Stimulated activated naive CD8-positive, alpha-beta T cell treated with anti-CD3 and anti-CD28 coated beads, Interleukin-15, amount 100 ng/mL, for 72 hours (primary cell): Measurements from ENCODE around the gene ZSWIM6.

Source experiments
- ATAC-seq: fragments of 150-1000 bp; cut with Tn5 transposase; 2 replicates; pipeline ENCODE4 v1.10.0; 2021; ENCODE audit warnings: mild to moderate bottlenecking, moderate library complexity
- DNase-seq, 2 donors: peaks; one replicate each; pipeline ENCODE4 v3.0.0; 2021 to 2022
- H3K27ac Mint-ChIP-seq, 2 donors: one replicate each; pipeline ENCODE4 v1.8.0; 2022; ENCODE audit warnings: mild to moderate bottlenecking in 2 of 2, mixed read lengths in 2 of 2, moderate library complexity in 2 of 2
- H3K27me3 Mint-ChIP-seq: one replicate; pipeline ENCODE4 v1.8.0; 2022; ENCODE audit warnings: mixed read lengths
- H3K4me1 Mint-ChIP-seq: one replicate; pipeline ENCODE4 v1.8.0; 2022; ENCODE audit warnings: mild to moderate bottlenecking, mixed read lengths
- H3K4me3 Mint-ChIP-seq, 2 donors: one replicate each; pipeline ENCODE4 v1.8.0; 2022; ENCODE audit warnings: mild to moderate bottlenecking in 2 of 2, mixed read lengths in 2 of 2, moderate library complexity in 1 of 2
- H3K9me3 Mint-ChIP-seq, 2 donors: one replicate each; pipeline ENCODE4 v1.8.0; 2022; ENCODE audit warnings: mixed read lengths in 2 of 2

The ZSWIM6 gene

GRCh38 chr5:61301341-61302199 is 30.5 kb upstream of the ZSWIM6 start:
- DNase-seq (no peak), ATAC-seq (no peak)
- Mint-ChIP-seq H3K9me3 (no peaks in the 10 kb centered on the region), H3K27me3 (peaks cover 6% of the 10 kb centered on the region), H3K4me1 (peaks cover 4% of the 10 kb centered on the region), H3K4me3 (no peak overlapping the region), H3K27ac (no peak overlapping the region)

GRCh38 chr5:61302200-61302563 is 29.9 kb upstream of the ZSWIM6 start:
- ATAC-seq = no peak
- DNase-seq = no peak
- peaks cover 10% of the 10 kb centered on the region for H3K4me1 Mint-ChIP-seq
- peaks cover 6% of the 10 kb centered on the region for H3K27me3 Mint-ChIP-seq
- no peak overlapping the region for H3K27ac Mint-ChIP-seq
- H3K4me3 Mint-ChIP-seq = no peak overlapping the region
- no peaks in the 10 kb centered on the region for H3K9me3 Mint-ChIP-seq

- DNase-seq = no peak
- Mint-ChIP-seq H3K9me3 (no peaks in the 10 kb centered on the region), H3K4me1 (peaks cover 12% of the 10 kb centered on the region), H3K27ac (no peak overlapping the region), H3K4me3 (no peak overlapping the region), H3K27me3 (peaks cover 6% of the 10 kb centered on the region)
- no peak for ATAC-seq
Measured at GRCh38 chr5:61303346-61303745, 28.7 kb upstream of the ZSWIM6 start.

- H3K27me3 Mint-ChIP-seq = peaks cover 20% of the 10 kb centered on the region
- ATAC-seq = no peak
- H3K9me3 Mint-ChIP-seq = no peaks in the 10 kb centered on the region
- peaks cover 12% of the 10 kb centered on the region for H3K4me1 Mint-ChIP-seq
- DNase-seq = no peak
- no peak overlapping the region for H3K4me3 Mint-ChIP-seq
- peak overlapping the region in 1 of 2 donors; percentile 50 for H3K27ac Mint-ChIP-seq
Measured at GRCh38 chr5:61304590-61305381, 27.3 kb upstream of the ZSWIM6 start.

- Mint-ChIP-seq H3K27ac (peak overlapping the region in 1 of 2 donors; percentile 6), H3K4me3 (peak overlapping the region in 1 of 2 donors; percentile 42), H3K9me3 (no peaks in the 10 kb centered on the region), H3K27me3 (peaks cover 22% of the 10 kb centered on the region), H3K4me1 (peaks cover 12% of the 10 kb centered on the region)
- ATAC-seq (peak; percentile 97), DNase-seq (peak in 1 of 2 donors; percentile 40)
Measured at GRCh38 chr5:61306531-61307131, 25.4 kb upstream of the ZSWIM6 start.

- DNase-seq = no peak
- H3K9me3 Mint-ChIP-seq = no peaks in the 10 kb centered on the region
- no peak for ATAC-seq
- no peak overlapping the region for H3K27ac Mint-ChIP-seq
- peaks cover 22% of the 10 kb centered on the region for H3K27me3 Mint-ChIP-seq
- H3K4me1 Mint-ChIP-seq = peaks cover 12% of the 10 kb centered on the region
- peak overlapping the region in 1 of 2 donors; percentile 42 for H3K4me3 Mint-ChIP-seq
Measured at GRCh38 chr5:61307191-61307590, 24.9 kb upstream of the ZSWIM6 start.

GRCh38 chr5:61307611-61308010 is 24.4 kb upstream of the ZSWIM6 start:
- ATAC-seq = no peak
- Mint-ChIP-seq H3K9me3 (no peaks in the 10 kb centered on the region), H3K4me1 (peaks cover 12% of the 10 kb centered on the region), H3K4me3 (no peak overlapping the region), H3K27me3 (peaks cover 24% of the 10 kb centered on the region), H3K27ac (no peak overlapping the region)
- DNase-seq = no peak

- no peak overlapping the region for H3K27ac Mint-ChIP-seq
- H3K27me3 Mint-ChIP-seq = peaks cover 32% of the 10 kb centered on the region
- no peaks in the 10 kb centered on the region for H3K9me3 Mint-ChIP-seq
- H3K4me3 Mint-ChIP-seq = no peak overlapping the region
- H3K4me1 Mint-ChIP-seq = peaks cover 12% of the 10 kb centered on the region
- ATAC-seq (no peak), DNase-seq (no peak)
Measured at GRCh38 chr5:61308712-61309111, 23.3 kb upstream of the ZSWIM6 start.

- no peak overlapping the region for H3K27ac Mint-ChIP-seq
- ATAC-seq (no peak), DNase-seq (no peak)
- peaks cover 12% of the 10 kb centered on the region for H3K4me1 Mint-ChIP-seq
- no peak overlapping the region for H3K4me3 Mint-ChIP-seq
- peaks cover 32% of the 10 kb centered on the region for H3K27me3 Mint-ChIP-seq
- H3K9me3 Mint-ChIP-seq = no peaks in the 10 kb centered on the region
Measured at GRCh38 chr5:61309115-61309514, 22.9 kb upstream of the ZSWIM6 start.

- H3K4me1 Mint-ChIP-seq = peaks cover 12% of the 10 kb centered on the region
Measured at GRCh38 chr5:61311056-61311610, 20.9 kb upstream of the ZSWIM6 start.

GRCh38 chr5:61311836-61312808 is 19.9 kb upstream of the ZSWIM6 start:
- no peak overlapping the region for H3K4me3 Mint-ChIP-seq
- ATAC-seq (no peak), DNase-seq (no peak)
- H3K27me3 Mint-ChIP-seq = peaks cover 34% of the 10 kb centered on the region
- H3K27ac Mint-ChIP-seq = no peak overlapping the region
- H3K4me1 Mint-ChIP-seq = peaks cover 2% of the 10 kb centered on the region
- H3K9me3 Mint-ChIP-seq = no peaks in the 10 kb centered on the region

More at GRCh38 chr5:61311056-61311610, 20.9 kb upstream of the ZSWIM6 start:
- Mint-ChIP-seq H3K27ac (no peak overlapping the region), H3K9me3 (no peaks in the 10 kb centered on the region), H3K27me3 (peaks cover 34% of the 10 kb centered on the region), H3K4me3 (no peak overlapping the region)
- DNase-seq (no peak), ATAC-seq (no peak)

- Mint-ChIP-seq H3K27me3 (peaks cover 27% of the 10 kb centered on the region), H3K4me1 (peaks cover under 1% of the 10 kb centered on the region), H3K9me3 (no peaks in the 10 kb centered on the region), H3K4me3 (no peak overlapping the region), H3K27ac (no peak overlapping the region)
- peak; percentile 40 for ATAC-seq
- no peak for DNase-seq
Measured at GRCh38 chr5:61313960-61314681, 17.9 kb upstream of the ZSWIM6 start.

GRCh38 chr5:61318376-61318775 is 13.7 kb upstream of the ZSWIM6 start:
- no peaks in the 10 kb centered on the region for H3K9me3 Mint-ChIP-seq
- no peak overlapping the region for H3K4me3 Mint-ChIP-seq
- ATAC-seq (no peak), DNase-seq (no peak)
- peaks cover 9% of the 10 kb centered on the region for H3K27me3 Mint-ChIP-seq
- no peak overlapping the region for H3K27ac Mint-ChIP-seq
- H3K4me1 Mint-ChIP-seq = peaks cover 12% of the 10 kb centered on the region
